ENCODE measurements around the gene CCDC170. TPM values are rescaled to one million over a fixed set of nuclear protein-coding genes. Genes with fewer than 3 reads are reported as not detected.

CCDC170 gene
- total and polyA plus RNA-seq, 4 donors, result 0.37 to 0.59 (median 0.45) TPM

DNA sequence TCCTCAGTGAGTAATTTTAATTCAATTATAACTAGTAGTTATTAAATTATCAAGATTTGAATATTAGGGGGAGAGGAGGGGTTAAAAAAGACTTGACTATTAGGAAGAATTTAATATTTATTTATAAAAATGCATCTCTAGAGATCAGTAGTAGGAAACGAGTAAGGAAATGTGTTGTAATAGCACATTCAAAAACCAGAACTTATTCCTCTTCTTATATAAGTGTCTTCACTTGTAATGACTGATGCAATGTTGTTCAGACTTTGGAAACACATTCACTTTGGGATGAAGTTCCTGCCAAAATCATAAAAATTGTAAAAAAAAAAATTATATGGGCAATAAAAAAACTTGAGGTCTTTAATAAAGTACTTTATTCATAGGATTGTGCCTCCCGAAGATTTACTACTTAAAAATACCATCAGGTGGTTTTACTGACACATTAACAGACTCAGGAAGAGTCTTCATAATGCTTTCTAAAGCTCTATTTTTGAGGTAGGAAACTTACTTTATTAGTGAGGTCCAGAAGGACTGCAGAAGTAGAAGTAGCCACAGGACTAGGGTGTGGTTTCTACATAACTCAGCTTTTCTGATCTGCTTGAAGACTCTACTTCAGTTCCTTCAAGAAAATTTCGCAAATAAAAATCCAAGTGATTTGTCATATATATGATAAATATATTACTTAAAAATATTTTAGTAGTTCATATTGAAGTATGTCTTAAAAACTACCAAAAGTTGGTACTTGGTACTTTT lies 59.8 kb downstream of the CCDC170 start:
- Histone ChIP-seq H3K27ac (ENCODE audit: low read depth in 1 of 2, low read length in 2 of 2) (no peak overlapping the region), H3K9me3 (ENCODE audit: control insufficient read depth in 4 of 4, low read length in 3 of 4) (no peaks in the 10 kb centered on the region), H3K27me3 (ENCODE audit: control insufficient read depth in 4 of 4, insufficient read depth in 4 of 4, low read length in 3 of 4) (no peaks in the 10 kb centered on the region), H3K4me1 (ENCODE audit: control insufficient read depth in 4 of 4, insufficient read depth in 4 of 4, low read length in 3 of 4) (peaks cover 3 to 13% (median 7%) of the 10 kb centered on the region in 4 donors), H3K36me3 (ENCODE audit: control insufficient read depth in 4 of 4, insufficient read depth in 3 of 4, low read depth in 1 of 4, low read length in 3 of 4) (no peaks in the 10 kb centered on the region), H3K9ac (ENCODE audit: low read depth in 1 of 2, low read length in 2 of 2) (no peak overlapping the region), H3K4me3 (ENCODE audit: low read depth in 1 of 3, low read length in 3 of 3) (no peak overlapping the region)
- TF ChIP-seq FOXA2 (IDR thresholded peaks at IDR 0.05) (no peak), HNF4A (conservative IDR thresholded peaks at IDR 0.05) (no peak), CTCF (IDR thresholded peaks at IDR 0.05; ENCODE audit: low read depth, low read length, missing input control) (no peak), RAD21 (IDR thresholded peaks at IDR 0.05) (no peak)
- TF ChIP-seq, protein P1, sequence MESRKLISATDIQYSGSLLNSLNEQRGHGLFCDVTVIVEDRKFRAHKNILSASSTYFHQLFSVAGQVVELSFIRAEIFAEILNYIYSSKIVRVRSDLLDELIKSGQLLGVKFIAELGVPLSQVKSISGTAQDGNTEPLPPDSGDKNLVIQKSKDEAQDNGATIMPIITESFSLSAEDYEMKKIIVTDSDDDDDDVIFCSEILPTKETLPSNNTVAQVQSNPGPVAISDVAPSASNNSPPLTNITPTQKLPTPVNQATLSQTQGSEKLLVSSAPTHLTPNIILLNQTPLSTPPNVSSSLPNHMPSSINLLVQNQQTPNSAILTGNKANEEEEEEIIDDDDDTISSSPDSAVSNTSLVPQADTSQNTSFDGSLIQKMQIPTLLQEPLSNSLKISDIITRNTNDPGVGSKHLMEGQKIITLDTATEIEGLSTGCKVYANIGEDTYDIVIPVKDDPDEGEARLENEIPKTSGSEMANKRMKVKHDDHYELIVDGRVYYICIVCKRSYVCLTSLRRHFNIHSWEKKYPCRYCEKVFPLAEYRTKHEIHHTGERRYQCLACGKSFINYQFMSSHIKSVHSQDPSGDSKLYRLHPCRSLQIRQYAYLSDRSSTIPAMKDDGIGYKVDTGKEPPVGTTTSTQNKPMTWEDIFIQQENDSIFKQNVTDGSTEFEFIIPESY (IDR thresholded peaks at IDR 0.05), result no peak
- WGBS, result 76% methylated on average over 3 of the region's 3 CpGs
- DNase-seq (ENCODE audit: low spot score), result no peak

- DNase-seq (ENCODE audit: low spot score), result no peak
- Histone ChIP-seq H3K9me3 (ENCODE audit: control insufficient read depth in 4 of 4, low read length in 3 of 4) (peaks cover 0 to 2% (median under 1%) of the 10 kb centered on the region in 4 donors), H3K4me3 (ENCODE audit: low read depth in 1 of 3, low read length in 3 of 3) (no peak overlapping the region), H3K4me1 (ENCODE audit: control insufficient read depth in 4 of 4, insufficient read depth in 4 of 4, low read length in 3 of 4) (no peaks in the 10 kb centered on the region), H3K27me3 (ENCODE audit: control insufficient read depth in 4 of 4, insufficient read depth in 4 of 4, low read length in 3 of 4) (no peaks in the 10 kb centered on the region), H3K27ac (ENCODE audit: low read depth in 1 of 2, low read length in 2 of 2) (no peak overlapping the region), H3K9ac (ENCODE audit: low read depth in 1 of 2, low read length in 2 of 2) (no peak overlapping the region), H3K36me3 (ENCODE audit: control insufficient read depth in 4 of 4, insufficient read depth in 3 of 4, low read depth in 1 of 4, low read length in 3 of 4) (no peaks in the 10 kb centered on the region)
- TF ChIP-seq RAD21 (IDR thresholded peaks at IDR 0.05), result no peak
- TF ChIP-seq FOXA2 (IDR thresholded peaks at IDR 0.05), result no peak
- TF ChIP-seq EGR1 (IDR thresholded peaks at IDR 0.05; ENCODE audit: low read depth in 2 of 2), result no peak
- TF ChIP-seq HNF4G (IDR thresholded peaks at IDR 0.05), result no peak
- TF ChIP-seq GABPA (IDR thresholded peaks at IDR 0.05 in 1 of 2, conservative IDR thresholded peaks at IDR 0.05 in 1 of 2), result no peak
- TF ChIP-seq YY1 (IDR thresholded peaks at IDR 0.05), result no peak
- TF ChIP-seq FOXA1 (IDR thresholded peaks at IDR 0.05), result no peak
- TF ChIP-seq, protein P2, sequence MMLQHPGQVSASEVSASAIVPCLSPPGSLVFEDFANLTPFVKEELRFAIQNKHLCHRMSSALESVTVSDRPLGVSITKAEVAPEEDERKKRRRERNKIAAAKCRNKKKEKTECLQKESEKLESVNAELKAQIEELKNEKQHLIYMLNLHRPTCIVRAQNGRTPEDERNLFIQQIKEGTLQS (IDR thresholded peaks at IDR 0.05), result no peak
- TF ChIP-seq SP1 (IDR thresholded peaks at IDR 0.05), result no peak
- TF ChIP-seq HNF4A (conservative IDR thresholded peaks at IDR 0.05), result no peak
- TF ChIP-seq, protein P1 (IDR thresholded peaks at IDR 0.05), result no peak
- TF ChIP-seq CTCF (IDR thresholded peaks at IDR 0.05; ENCODE audit: low read depth, low read length, missing input control), result no peak
- no peak for TF ChIP-seq JUND (IDR thresholded peaks at IDR 0.05)
Observed at GRCh38 chr6:151561238-151561637, 67.4 kb downstream of the CCDC170 start.
